GM20000 (cell line): ENCODE data around the gene INSYN1.

Experiments
- DNase-seq: peaks from one replicate; pipeline ENCODE4 v3.0.0; 2012; ENCODE audit warnings: low spot score
- CTCF ChIP-seq: IDR thresholded peaks from 2 replicates; pipeline ENCODE4 v1.5.1; 2012; ENCODE audit warnings: mild to moderate bottlenecking, control low read depth; ENCODE audit errors: extremely low read depth, missing control alignments

INSYN1 gene

GRCh38 chr15:73746883-73747282 lies 6.3 kb downstream of the INSYN1 start:
- TF ChIP-seq CTCF: no peak
- DNase-seq: no peak

- DNase-seq: no peak
- TF ChIP-seq CTCF: no peak
These were observed 6.9 kb downstream of the INSYN1 start for GRCh38 chr15:73746261-73746660.

GRCh38 chr15:73745073-73745472 lies 8.1 kb downstream of the INSYN1 start:
- TF ChIP-seq CTCF: no peak
- DNase-seq: no peak

- no peak for DNase-seq
- no peak for TF ChIP-seq CTCF
These were observed 8.9 kb downstream of the INSYN1 start for GRCh38 chr15:73744293-73744692.

- DNase-seq: no peak
- TF ChIP-seq CTCF: no peak
These were observed 11.8 kb downstream of the INSYN1 start for GRCh38 chr15:73741321-73741836.

GRCh38 chr15:73740152-73741048 lies 12.8 kb downstream of the INSYN1 start:
- TF ChIP-seq CTCF: no peak
- no peak for DNase-seq

GRCh38 chr15:73737535-73737934 lies 15.6 kb downstream of the INSYN1 start:
- TF ChIP-seq CTCF: no peak
- DNase-seq: no peak
